ENCODE measurements around the gene CPA1. TPM values are rescaled to one million over a fixed set of nuclear protein-coding genes. Genes with fewer than 3 reads are reported as not detected.

CPA1 gene
- polyA plus RNA-seq (not detected in 3 replicates), polyA minus RNA-seq (0.56 TPM in 1 of 3 replicates, not detected in the others)
- not detected for polyA plus RNA-seq (2011; ENCODE audit: low read depth)
- polyA plus RNA-seq (2011; cell fraction: cytosol; rRNA removed) = not detected in 2 replicates
- polyA plus RNA-seq (2011; cell fraction: nucleus; rRNA removed) = not detected in 2 replicates
- polyA plus RNA-seq (2012; ENCODE audit: low replicate concordance) = not detected in 2 replicates
- polyA minus RNA-seq (2011; cell fraction: cytosol; rRNA and poly(A)+ RNA removed) = not detected
- not detected in 2 replicates for polyA minus RNA-seq (2011; cell fraction: nucleus; rRNA and poly(A)+ RNA removed)

GRCh38 chr7:130379921-130380860, at the start of gene CPA1:
TSS of gene CPA1 (plus strand) at chr7:130380494. CDS start at chr7:130380521, 27 bp downstream.
- no peak within 1 kb of the TSS for H3K27ac ChIP-seq (ENCODE audit: control insufficient read depth, insufficient read depth, low read length)
- no peaks in the 10 kb centered on the region for H3K36me3 ChIP-seq (ENCODE audit: control insufficient read depth in 2 of 2, extremely low read depth in 1 of 2, insufficient read depth in 2 of 2, low read length in 2 of 2)
- peaks cover 6% of the 10 kb centered on the region for H3K9me3 ChIP-seq (ENCODE audit: control insufficient read depth, low read depth, low read length)
- H3K79me2 ChIP-seq (ENCODE audit: control insufficient read depth, insufficient read depth, low read length) = no peaks in the 10 kb centered on the region
- no peak for FAIRE-seq
- DNase-seq (ENCODE audit: low read depth, low spot score) = no peak
- dilution Hi-C loops (cut with MboI; ENCODE audit: extremely low pct_ligation_motif_present, low sequenced_read_pairs) = no loop called here
- no peaks in the 10 kb centered on the region for H4K20me1 ChIP-seq (ENCODE audit: control insufficient read depth, extremely low read depth, insufficient read depth, low read length)
- H3K27me3 ChIP-seq (ENCODE audit: control insufficient read depth, extremely low read depth, insufficient read depth, low read length) = no peaks in the 10 kb centered on the region
- H3K4me3 ChIP-seq (ENCODE audit: control insufficient read depth in 2 of 3, extremely low read depth in 1 of 3, insufficient read depth in 2 of 3, low read depth in 1 of 3, low read length in 3 of 3) = no peak within 1 kb of the TSS
- H2AFZ ChIP-seq (ENCODE audit: control insufficient read depth, low read length) = peak within 1 kb of the TSS; percentile 46
- H3K9ac ChIP-seq (ENCODE audit: control insufficient read depth, extremely low read depth, insufficient read depth, low read length) = no peak within 1 kb of the TSS
- H3K4me1 ChIP-seq (ENCODE audit: control insufficient read depth, extremely low read depth, insufficient read depth, low read length) = no peaks in the 10 kb centered on the region
- H3K4me2 ChIP-seq (ENCODE audit: control insufficient read depth, extremely low read depth, insufficient read depth, low read depth, low read length) = no peak within 1 kb of the TSS
- H3K9me1 ChIP-seq (ENCODE audit: control insufficient read depth, extremely low read depth, insufficient read depth, low read length) = no peaks in the 10 kb centered on the region
- TF ChIP-seq CTCF (optimal IDR thresholded peaks at IDR 0.05 in 1 of 3, IDR thresholded peaks at IDR 0.05 in 1 of 3, conservative IDR thresholded peaks at IDR 0.05 in 1 of 3; ENCODE audit: extremely low read depth in 1 of 3, insufficient read depth in 2 of 3, low read length in 3 of 3) = no peak
- no peak for TF ChIP-seq EZH2 (IDR thresholded peaks at IDR 0.05; ENCODE audit: low read length)

DNA sequence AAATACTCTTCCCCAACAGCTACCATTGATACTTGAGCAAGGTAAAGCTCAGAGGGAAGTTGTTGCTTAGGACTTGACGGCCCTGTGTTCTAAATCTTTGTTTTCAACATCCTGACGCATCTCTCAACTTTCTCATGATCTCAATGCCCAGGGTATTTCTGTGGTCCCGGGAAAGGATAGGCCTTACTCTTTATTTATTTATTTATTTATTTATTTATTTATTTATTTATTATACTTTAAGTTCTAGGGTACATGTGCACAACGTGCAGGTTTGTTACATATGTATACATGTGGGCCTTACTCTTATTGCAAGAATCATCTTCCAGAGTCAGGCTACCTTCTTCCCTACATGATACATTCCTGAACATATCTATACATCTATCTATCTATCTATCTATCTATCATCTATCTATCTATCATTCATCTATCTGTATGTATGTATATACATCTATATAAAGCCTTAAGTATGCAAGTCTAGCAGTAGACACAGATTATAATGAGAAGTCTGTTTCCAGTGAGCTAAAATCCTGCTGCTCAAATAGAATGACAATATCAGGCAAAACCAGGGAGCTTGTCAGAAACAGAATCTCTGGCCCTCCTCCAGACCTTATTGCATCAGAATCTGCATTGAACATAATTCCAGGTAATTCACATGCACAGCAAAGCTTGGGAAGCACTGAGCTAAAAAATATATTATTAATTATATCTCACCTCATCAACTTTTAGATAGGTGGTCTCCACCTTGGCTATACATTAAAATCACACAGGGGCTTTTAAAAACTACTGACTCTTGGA, 47.8 kb upstream of the CPA1 start:
- H3K27ac ChIP-seq (ENCODE audit: control insufficient read depth, insufficient read depth, low read length) = no peak overlapping the region
- no peak for TF ChIP-seq EZH2 (IDR thresholded peaks at IDR 0.05; ENCODE audit: low read length)
- no peak for TF ChIP-seq CTCF (optimal IDR thresholded peaks at IDR 0.05 in 1 of 3, IDR thresholded peaks at IDR 0.05 in 1 of 3, conservative IDR thresholded peaks at IDR 0.05 in 1 of 3; ENCODE audit: extremely low read depth in 1 of 3, insufficient read depth in 2 of 3, low read length in 3 of 3)
- H3K4me2 ChIP-seq (ENCODE audit: control insufficient read depth, extremely low read depth, insufficient read depth, low read depth, low read length) = no peak overlapping the region
- no peaks in the 10 kb centered on the region for H3K4me1 ChIP-seq (ENCODE audit: control insufficient read depth, extremely low read depth, insufficient read depth, low read length)
- H3K4me3 ChIP-seq (ENCODE audit: control insufficient read depth in 2 of 3, extremely low read depth in 1 of 3, insufficient read depth in 2 of 3, low read depth in 1 of 3, low read length in 3 of 3) = no peak overlapping the region
- H3K9me3 ChIP-seq (ENCODE audit: control insufficient read depth, low read depth, low read length) = no peaks in the 10 kb centered on the region
- no peaks in the 10 kb centered on the region for H3K9me1 ChIP-seq (ENCODE audit: control insufficient read depth, extremely low read depth, insufficient read depth, low read length)
- no peak overlapping the region for H3K9ac ChIP-seq (ENCODE audit: control insufficient read depth, extremely low read depth, insufficient read depth, low read length)
- no peaks in the 10 kb centered on the region for H3K36me3 ChIP-seq (ENCODE audit: control insufficient read depth in 2 of 2, extremely low read depth in 1 of 2, insufficient read depth in 2 of 2, low read length in 2 of 2)
- FAIRE-seq = no peak
- no peak for DNase-seq (ENCODE audit: low read depth, low spot score)
- no peaks in the 10 kb centered on the region for H3K79me2 ChIP-seq (ENCODE audit: control insufficient read depth, insufficient read depth, low read length)
- dilution Hi-C loops (cut with MboI; ENCODE audit: extremely low pct_ligation_motif_present, low sequenced_read_pairs) = no loop called here
- no peaks in the 10 kb centered on the region for H3K27me3 ChIP-seq (ENCODE audit: control insufficient read depth, extremely low read depth, insufficient read depth, low read length)
- no peaks in the 10 kb centered on the region for H4K20me1 ChIP-seq (ENCODE audit: control insufficient read depth, extremely low read depth, insufficient read depth, low read length)
- no peak overlapping the region for H2AFZ ChIP-seq (ENCODE audit: control insufficient read depth, low read length)
